ENCODE data around the gene FAM187B.

FAM187B gene

GRCh38 chr19:35228177-35228930, at the start of gene FAM187B:
Gene FAM187B, minus strand, starts transcription at chr19:35228739. Its CDS starts 59 bp downstream, at chr19:35228680.
- no peak for DNase-seq

GRCh38 chr19:35276706-35277281, 48.3 kb upstream of the FAM187B start:
- no peak for DNase-seq

DNA sequence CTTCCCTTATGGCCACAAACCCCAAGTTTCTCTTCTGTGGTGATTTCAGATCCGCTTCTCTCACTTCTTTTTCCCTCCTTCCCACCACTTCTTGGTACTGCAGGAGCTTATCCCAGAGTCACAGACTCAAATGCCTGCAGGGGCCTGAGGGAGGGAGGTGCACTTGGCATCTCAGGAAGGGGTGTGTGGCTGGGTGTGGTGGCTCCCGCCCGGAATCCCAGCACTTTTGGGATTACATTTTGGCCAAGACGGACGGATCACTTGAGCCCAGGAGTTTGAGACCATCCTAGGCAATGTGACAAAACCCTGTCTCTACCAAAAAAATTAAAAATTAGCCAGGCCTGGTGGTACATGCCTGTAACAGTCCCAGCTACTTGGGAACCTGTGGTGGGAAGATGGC, 45.8 kb upstream of the FAM187B start:
- DNase-seq = no peak

DNA sequence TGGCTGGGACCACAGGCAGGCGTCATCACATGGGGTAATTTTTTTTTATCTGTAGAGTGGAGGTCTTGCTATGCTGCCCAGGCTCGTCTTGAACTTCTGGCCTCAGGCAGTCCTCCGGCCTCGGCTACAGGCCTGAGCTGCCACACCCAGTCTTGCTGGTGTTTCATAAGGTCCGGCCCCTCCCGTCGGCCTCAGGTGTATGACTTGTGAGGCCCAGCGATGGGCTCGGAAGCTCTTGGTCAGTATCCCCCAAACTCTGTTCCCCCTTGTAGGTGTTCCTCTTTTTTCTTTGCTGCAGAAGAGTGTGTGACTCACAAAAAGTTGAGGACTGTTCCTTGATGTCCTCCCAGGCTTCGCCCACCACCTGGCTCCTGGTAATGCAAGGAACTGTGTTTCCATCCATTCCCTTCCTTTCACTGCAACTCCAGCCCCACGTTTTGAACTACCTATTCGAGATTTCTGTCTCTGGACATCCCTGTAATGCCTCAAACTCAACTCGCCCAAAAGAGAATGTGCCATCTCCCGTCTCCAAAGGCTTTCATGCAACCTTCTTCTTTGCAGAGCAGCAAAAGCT, 45.2 kb upstream of the FAM187B start:
- DNase-seq = no peak

GRCh38 chr19:35272954-35273649, 44.6 kb upstream of the FAM187B start:
- DNase-seq = no peak

- DNase-seq = no peak
Measured at GRCh38 chr19:35272122-35272719, 43.7 kb upstream of the FAM187B start.

DNA sequence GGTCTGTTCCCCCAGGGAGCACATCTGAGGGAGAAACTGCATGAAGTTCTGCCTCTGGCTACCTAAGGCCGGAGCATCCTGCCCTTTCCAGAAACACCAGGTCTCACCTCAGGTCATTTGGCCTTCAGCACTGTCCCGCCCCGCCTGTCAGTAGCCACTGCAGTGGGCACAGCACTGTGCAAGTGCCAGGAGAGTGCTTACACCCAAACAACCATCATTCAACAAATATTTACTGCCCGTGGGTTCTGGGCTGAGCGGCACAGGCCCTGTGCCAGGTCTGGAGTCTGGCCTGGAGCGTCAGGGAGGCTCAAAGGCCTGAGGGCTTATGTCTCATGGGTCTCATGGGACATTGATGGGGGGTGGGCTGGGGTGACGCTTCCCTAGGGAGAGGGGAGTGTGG, 43.0 kb upstream of the FAM187B start:
- DNase-seq = no peak

DNA sequence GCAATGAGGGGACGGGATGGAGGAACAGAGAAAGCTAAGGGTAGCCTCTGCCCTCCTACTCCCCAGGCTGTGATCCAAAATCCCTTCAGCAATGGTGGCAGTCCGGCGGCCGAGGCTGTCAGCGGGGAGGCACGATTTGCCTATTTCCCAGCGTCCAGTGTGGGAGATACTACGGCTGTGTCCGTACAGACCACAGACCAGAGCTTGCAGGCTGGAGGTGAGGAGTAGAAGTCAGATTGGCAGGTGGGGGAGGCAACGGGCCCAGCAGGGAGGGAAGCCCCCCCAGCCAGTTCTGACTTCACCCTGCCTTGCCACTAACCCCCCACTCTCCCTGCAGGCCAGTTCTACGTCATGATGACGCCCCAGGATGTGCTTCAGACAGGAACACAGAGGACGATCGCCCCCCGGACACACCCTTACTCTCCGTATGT, 41.9 kb upstream of the FAM187B start:
- no peak for DNase-seq

- peak; percentile 84 for DNase-seq
Measured at GRCh38 chr19:35269438-35270117, 41.0 kb upstream of the FAM187B start.

- DNase-seq = peak; percentile 74
Measured at GRCh38 chr19:35268536-35269437, 40.2 kb upstream of the FAM187B start, which contains the start of gene USF2. Gene USF2, plus strand, starts transcription at chr19:35268962. Its CDS starts 140 bp downstream, at chr19:35269102.

- peak; percentile 81 for DNase-seq
Measured at GRCh38 chr19:35267818-35268535, 39.4 kb upstream of the FAM187B start.

DNA sequence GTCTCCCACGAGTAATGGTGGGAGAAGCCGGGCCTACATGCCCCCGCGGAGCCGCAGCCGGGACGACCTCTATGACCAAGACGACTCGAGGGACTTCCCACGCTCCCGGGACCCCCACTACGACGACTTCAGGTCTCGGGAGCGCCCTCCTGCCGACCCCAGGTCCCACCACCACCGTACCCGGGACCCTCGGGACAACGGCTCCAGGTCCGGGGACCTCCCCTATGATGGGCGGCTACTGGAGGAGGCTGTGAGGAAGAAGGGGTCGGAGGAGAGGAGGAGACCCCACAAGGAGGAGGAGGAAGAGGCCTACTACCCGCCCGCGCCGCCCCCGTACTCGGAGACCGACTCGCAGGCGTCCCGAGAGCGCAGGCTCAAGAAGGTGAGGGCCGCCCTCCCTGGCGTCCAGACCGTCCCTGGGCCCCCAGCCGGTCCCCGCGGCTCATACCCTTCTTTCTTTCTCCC, 38.8 kb upstream of the FAM187B start:
- DNase-seq = peak; percentile 59

DNA sequence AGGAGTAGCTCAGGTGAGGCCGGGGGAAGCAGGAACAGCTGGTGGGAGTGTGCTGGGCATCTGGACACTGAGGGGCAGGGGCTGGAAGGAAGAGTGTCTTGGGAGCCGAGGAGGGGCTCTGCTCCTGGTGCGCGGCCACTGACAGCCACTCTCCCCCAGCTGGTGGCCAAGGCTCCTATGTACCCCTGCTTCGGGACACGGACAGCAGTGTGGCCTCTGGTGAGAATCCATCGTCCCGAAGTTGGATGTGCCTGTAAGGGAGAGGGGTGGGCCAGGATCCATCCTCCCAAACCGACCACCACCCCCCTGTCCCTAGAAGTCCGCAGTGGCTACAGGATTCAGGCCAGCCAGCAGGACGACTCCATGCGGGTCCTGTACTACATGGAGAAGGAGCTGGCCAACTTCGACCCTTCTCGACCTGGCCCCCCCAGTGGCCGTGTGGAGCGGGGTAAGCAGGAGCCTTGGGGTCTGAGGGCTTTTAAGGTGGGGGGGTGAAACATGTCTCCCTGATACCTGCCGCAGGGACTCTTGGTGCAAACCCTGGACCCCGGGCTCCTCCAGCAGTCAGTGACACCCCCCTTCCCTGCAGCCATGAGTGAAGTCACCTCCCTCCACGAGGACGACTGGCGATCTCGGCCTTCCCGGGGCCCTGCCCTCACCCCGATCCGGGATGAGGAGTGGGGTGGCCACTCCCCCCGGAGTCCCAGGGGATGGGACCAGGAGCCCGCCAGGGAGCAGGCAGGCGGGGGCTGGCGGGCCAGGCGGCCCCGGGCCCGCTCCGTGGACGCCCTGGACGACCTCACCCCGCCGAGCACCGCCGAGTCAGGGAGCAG, 38.2 kb upstream of the FAM187B start:
- no peak for DNase-seq

- DNase-seq = no peak
Measured at GRCh38 chr19:35265900-35266519, 37.5 kb upstream of the FAM187B start.

DNA sequence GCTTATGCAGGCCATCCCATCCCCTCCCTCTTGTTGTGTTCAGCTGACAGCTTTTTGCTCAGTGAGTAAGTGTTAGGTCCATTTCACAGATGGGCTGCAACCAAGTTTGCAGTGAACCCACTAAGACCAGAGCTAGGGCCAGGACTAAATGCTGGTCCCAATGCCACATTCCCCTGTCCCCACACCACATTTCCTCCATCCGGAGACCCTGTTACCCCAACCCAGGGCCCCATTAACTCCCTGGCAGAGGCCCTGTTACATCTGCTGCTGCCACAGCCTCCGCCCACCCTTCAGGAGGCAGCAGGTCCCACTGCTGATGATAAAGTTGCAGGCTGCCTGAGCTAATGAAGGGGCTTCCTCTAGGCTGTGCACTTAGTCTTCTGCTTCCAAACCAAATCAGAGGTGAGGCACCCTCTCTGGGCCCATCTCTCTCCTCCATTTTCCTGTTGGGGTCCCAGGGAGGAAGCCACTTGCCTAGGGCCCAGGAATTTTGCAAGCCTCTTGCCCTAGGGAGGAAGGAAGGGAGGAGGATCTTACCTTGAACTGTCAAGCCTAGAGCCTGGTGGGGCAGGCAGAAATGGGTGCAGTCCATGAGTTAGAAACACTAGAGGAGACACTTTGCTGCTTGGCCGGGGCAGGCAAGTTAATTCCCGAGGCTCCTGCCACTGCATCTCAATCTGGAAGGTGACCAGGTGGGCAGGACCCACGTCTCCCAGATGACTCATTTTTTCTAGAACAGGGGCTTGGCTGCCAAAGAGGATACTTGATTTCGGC, 36.8 kb upstream of the FAM187B start:
- DNase-seq = no peak

- no peak for DNase-seq
Measured at GRCh38 chr19:35264268-35265125, 36.0 kb upstream of the FAM187B start.

- no peak for DNase-seq
Measured at GRCh38 chr19:35262101-35262761, 33.7 kb upstream of the FAM187B start.

All from CD4-positive, alpha-beta T cell treated with Interleukin-17A for 4 hours (primary cell).